Stimulated activated naive CD8-positive, alpha-beta T cell treated with anti-CD3 and anti-CD28 coated beads, Interleukin-15, amount 100 ng/mL, for 72 hours (primary cell): ENCODE data around the gene CRB3.

ENCODE experiments used
- ATAC-seq: fragments of 150-1000 bp; cut with Tn5 transposase; 2 replicates; pipeline ENCODE4 v1.10.0; 2021; ENCODE audit warnings: mild to moderate bottlenecking, moderate library complexity
- DNase-seq, 2 donors: peaks; one replicate each; pipeline ENCODE4 v3.0.0; 2021 to 2022
- H3K27ac Mint-ChIP-seq, 2 donors: one replicate each; pipeline ENCODE4 v1.8.0; 2022; ENCODE audit warnings: mild to moderate bottlenecking in 2 of 2, mixed read lengths in 2 of 2, moderate library complexity in 2 of 2
- H3K27me3 Mint-ChIP-seq: one replicate; pipeline ENCODE4 v1.8.0; 2022; ENCODE audit warnings: mixed read lengths
- H3K4me1 Mint-ChIP-seq: one replicate; pipeline ENCODE4 v1.8.0; 2022; ENCODE audit warnings: mild to moderate bottlenecking, mixed read lengths
- H3K4me3 Mint-ChIP-seq, 2 donors: one replicate each; pipeline ENCODE4 v1.8.0; 2022; ENCODE audit warnings: mild to moderate bottlenecking in 2 of 2, mixed read lengths in 2 of 2, moderate library complexity in 1 of 2
- H3K9me3 Mint-ChIP-seq, 2 donors: one replicate each; pipeline ENCODE4 v1.8.0; 2022; ENCODE audit warnings: mixed read lengths in 2 of 2

CRB3 gene

DNA sequence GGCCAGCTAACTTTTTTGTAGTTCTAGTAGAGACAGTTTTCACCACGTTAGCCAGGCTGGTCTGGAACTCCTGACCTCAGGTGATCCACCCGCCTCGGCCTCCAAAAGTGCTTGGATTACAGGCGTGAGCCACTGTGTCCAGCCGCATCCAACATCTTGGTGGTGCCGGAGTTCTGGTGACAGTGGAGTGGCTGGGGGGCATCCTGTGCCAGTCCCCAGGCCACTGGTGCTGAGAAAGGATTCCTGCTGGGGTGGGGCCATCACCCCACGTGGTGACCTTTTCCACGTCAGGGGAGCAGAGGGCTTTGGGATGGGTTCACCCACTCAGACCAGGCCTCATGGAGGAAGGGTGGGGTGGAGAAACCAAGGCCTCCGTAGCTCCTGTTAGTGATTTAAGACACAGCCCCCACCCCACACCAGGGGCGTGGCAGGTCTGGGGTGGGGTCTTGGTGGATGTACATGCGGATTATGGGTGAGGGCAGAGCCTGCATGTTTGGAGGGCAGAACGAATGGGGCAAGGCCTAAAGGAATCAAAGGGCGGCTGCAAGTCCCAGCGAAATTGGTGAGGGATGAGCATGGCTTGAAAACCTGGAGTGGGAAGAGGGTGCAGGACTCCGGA, 51.0 kb downstream of the CRB3 start:
- H3K27me3 Mint-ChIP-seq, result no peaks in the 10 kb centered on the region

DNA sequence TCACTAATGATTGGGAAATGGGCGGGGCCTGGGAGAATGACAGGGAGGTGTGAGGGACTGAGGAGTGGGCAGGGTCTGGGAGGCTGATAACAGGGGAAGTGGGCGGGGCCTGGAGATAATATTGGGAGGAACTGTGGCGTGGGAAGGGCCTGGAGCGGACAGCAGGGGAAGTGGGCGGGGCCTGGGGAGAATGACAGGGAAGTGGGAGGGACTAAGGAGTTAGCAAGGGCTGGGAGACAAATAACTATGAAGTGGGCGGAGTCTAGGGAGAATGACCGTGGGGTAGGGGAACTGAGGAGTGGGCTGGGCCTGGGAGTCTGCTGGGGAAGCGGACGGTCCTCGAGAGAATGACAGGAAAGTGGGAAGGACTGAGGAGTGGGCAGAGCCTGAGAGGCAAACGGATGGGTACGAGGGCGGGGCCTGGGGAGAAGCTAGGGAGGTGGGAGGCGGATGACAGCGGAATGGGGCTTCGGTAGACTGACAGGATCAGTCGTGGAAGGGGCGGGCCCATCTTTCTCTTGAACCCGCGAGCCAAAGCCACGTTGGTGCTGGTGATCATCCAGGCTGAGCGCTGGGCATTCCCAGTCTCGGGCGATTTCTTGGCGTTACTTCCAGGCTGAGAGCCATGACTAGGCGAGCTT, 52.1 kb downstream of the CRB3 start:
- H3K4me3 Mint-ChIP-seq, result peak overlapping the region; percentile 93 to 94
- no peaks in the 10 kb centered on the region for H3K27me3 Mint-ChIP-seq
- peaks cover 49% of the 10 kb centered on the region for H3K4me1 Mint-ChIP-seq
- peaks cover 0 to 3% of the 10 kb centered on the region in 2 donors for H3K9me3 Mint-ChIP-seq
- peak overlapping the region; percentile 51 to 92 for H3K27ac Mint-ChIP-seq
- peak; percentile 71 for ATAC-seq
- peak; percentile 69 to 79 for DNase-seq

More for the DNA sequence above, 51.0 kb downstream of the CRB3 start:
- Mint-ChIP-seq H3K27ac (no peak overlapping the region), H3K9me3 (peaks cover 0 to 3% of the 10 kb centered on the region in 2 donors), H3K4me3 (peak overlapping the region; percentile 51 to 67), H3K4me1 (peaks cover 46% of the 10 kb centered on the region)
- ATAC-seq (no peak), DNase-seq (no peak)
